GM15510 (cell line): ENCODE measurements around the gene TCN1.

Experiments used
- POLR2A ChIP-seq: IDR thresholded peaks from 3 replicates; pipeline ENCODE4 v1.6.1; 2011; ENCODE audit warnings: borderline replicate concordance; ENCODE audit not compliant: insufficient read length; ENCODE audit errors: extremely low read depth

Gene TCN1

GRCh38 chr11:59866836-59867235 is 549 bp upstream of the TCN1 start:
- no peak for TF ChIP-seq POLR2A

- TF ChIP-seq POLR2A, result no peak
Observed at GRCh38 chr11:59865031-59865430, 1.3 kb downstream of the TCN1 start.

GRCh38 chr11:59862252-59862651 is 4.0 kb downstream of the TCN1 start:
- no peak for TF ChIP-seq POLR2A

GRCh38 chr11:59859673-59860072 is 6.6 kb downstream of the TCN1 start:
- TF ChIP-seq POLR2A, result no peak

GRCh38 chr11:59857439-59858434 is 8.6 kb downstream of the TCN1 start:
- no peak for TF ChIP-seq POLR2A

GRCh38 chr11:59854871-59855270 is 11.4 kb downstream of the TCN1 start:
- no peak for TF ChIP-seq POLR2A

- TF ChIP-seq POLR2A, result no peak
Observed at GRCh38 chr11:59849129-59849528, 17.2 kb downstream of the TCN1 start.

DNA sequence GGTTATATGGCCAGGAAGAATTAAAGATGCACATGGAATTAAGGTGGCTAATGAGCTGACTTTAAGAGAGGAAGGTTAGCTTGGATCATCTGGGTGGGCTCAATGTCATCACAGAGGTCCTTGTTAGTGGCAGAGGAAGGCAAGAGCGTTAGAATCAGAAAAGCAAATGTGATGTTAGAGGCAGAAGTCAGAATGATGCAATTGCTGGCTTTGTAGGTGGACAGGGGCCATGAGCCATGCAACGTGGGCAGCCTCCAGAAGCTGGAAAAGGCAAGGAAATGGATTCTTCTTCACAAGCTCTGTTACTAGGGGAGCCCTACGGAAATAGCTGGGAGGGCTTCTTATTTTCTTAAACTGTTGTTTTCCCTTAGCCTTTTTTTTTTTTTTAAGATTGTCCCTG is 18.7 kb downstream of the TCN1 start:
- TF ChIP-seq POLR2A, result no peak

- TF ChIP-seq POLR2A, result no peak
Observed at GRCh38 chr11:59846556-59846955, 19.7 kb downstream of the TCN1 start.

- no peak for TF ChIP-seq POLR2A
Observed at GRCh38 chr11:59845399-59845798, 20.9 kb downstream of the TCN1 start, which contains the start of gene CBLIF. Gene CBLIF, minus strand, starts transcription at chr11:59845499. Its CDS starts 46 bp downstream, at chr11:59845453.

DNA sequence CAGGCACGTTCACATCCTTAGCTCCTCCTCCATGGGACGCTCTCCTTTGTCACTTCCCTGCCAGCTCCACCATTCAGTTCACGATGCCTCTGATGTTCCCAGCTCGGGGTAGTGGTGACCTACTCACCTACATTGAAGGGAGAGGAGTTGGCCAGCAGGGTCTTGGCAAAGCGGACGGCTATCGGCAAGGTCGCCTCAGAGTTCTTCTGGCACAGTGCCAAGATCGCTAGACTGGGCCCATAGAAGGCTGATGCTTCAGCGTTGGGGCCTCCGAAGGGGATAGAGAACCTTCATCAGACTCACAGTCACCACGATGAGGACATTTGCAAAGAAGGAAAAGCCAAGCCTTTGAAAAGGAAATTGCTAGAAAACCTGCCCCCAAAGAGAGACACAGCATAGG is 24.0 kb downstream of the TCN1 start:
- no peak for TF ChIP-seq POLR2A

DNA sequence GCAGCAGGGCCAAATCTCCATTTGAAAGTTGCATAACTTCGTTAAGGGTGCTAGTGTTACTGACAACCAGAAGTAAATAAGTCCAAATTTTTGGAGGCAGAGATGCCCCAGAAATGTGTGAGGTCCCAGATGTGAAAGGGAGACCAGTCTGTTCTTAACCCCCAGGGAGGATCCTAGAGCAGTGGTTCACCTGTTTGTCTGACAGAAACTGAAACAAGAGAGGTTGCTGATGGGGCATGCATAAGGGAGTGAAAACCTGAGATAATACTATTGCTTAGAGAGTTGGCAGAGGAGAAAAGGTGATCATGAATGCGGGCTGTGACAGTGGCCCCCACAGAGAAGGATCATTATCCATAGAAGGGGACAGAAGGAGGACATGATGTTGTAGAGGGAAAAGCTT is 24.8 kb downstream of the TCN1 start:
- TF ChIP-seq POLR2A, result no peak

DNA sequence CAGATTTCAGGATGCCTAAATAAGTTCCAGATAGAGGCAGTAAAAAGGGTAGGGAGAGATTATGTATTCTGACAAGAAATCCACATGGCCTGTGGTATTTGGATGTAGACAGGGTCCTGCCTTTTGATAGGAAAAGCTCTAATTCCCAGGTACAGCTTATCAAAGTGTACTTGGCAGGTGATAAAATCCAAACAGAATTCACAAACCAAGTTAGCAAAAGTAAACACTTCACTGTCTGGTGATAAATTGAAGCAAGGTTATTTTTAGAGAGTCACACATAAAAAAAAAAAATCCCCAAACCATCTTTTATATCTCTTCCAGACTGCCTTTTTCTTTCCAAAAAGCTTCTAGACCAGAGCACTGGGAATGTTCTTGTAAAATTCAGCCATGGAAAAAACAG is 26.7 kb downstream of the TCN1 start:
- no peak for TF ChIP-seq POLR2A

DNA sequence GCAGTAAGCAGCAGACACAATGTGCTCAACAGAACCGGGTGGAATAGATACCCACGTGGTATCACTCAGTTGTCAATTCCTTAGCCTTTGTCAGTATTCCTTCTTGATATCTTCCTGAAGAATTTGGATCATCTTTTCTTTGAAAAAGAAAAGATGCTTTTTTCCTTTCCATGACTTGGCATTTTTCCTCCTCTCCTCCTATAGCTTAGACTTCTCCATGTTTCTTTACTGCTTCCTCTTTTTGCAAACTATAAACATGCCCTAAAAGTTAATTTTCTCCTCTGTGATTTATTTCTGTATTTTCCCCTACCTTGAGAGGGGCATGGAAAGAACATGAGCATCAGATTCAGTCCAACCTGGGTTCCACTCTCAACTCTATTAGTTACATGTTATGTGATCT is 32.7 kb downstream of the TCN1 start:
- no peak for TF ChIP-seq POLR2A

DNA sequence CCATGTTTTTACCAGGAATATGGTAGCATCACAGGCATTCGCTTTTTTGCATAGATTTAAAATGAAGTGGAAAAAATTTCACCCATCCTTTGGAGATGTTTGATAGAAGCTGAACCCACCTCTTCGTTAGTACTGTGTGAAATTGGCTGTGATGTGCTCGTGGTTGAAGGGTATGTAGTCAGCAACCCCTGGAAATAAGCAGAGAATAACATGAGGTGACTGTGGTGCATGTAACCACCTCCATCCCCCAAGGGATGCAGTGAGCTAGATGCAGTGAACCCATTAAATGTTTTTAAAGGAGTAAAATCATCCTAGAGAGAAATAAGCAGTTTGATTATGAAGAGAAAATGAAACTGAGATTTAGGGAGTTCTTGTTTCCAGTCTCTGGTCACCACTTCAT is 36.9 kb downstream of the TCN1 start:
- no peak for TF ChIP-seq POLR2A

DNA sequence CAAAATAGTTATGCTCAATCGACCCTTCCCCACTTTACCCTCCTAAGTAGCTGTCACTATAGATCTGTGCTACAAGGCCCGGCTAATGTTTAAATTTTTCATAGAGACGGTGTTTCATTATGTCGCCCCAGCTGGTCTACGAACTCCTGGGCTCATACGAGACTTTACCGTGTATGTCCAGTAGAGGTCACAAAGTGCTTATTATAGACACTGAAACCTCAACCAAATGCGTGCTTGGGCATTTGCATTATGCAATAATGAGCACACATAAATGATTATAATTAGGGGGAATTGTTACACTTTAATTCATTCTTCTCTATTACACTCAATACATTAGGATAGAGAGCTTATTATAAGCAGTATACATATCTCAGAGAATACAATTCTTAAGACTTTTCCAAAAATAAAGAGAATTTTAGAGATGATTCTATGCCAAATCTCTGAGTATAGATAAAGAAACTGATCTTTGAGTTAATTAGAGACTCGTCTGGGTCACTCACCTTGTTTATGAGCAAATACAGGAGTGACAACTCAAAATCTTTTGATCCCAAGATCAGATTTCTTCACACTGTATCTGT is 43.2 kb downstream of the TCN1 start:
- TF ChIP-seq POLR2A, result no peak
